Activated CD4-positive, alpha-beta T cell treated with anti-CD3 and anti-CD28 coated beads for 24 hours (primary cell): Measurements from ENCODE around the gene PBX2.
A peak's percentile ranks its signal among the peaks of the same experiment; 100 is the strongest.
"Not testable (repeated sequence)": the region's sequence is repeated elsewhere in the genome, so short reads cannot be mapped to it uniquely, and the experiment has no call there.

Source experiments
- DNase-seq, 2 donors: peaks; one replicate each; pipeline ENCODE4 v3.0.0-alpha.2; 2020; ENCODE audit warnings: low read depth in 2 of 2

PBX2 gene

GRCh38 chr6:32187725-32188380, 2.1 kb downstream of the PBX2 start:
- not testable (repeated sequence) for DNase-seq

GRCh38 chr6:32187009-32187709, 2.8 kb downstream of the PBX2 start:
- DNase-seq, result no peak

- DNase-seq, result not testable (repeated sequence)
Observed at GRCh38 chr6:32186151-32186840, 3.7 kb downstream of the PBX2 start.

- peak in 1 of 2 donors; percentile 35 for DNase-seq
Observed at GRCh38 chr6:32185681-32186131, 4.3 kb downstream of the PBX2 start.

- no peak for DNase-seq
Observed at GRCh38 chr6:32184084-32184640, 5.8 kb downstream of the PBX2 start, which contains the start of gene AGER. TSS of gene AGER (minus strand) at chr6:32184253. CDS start at chr6:32184222, 31 bp downstream.

GRCh38 chr6:32183483-32184083, 6.4 kb downstream of the PBX2 start:
- no peak for DNase-seq

GRCh38 chr6:32183030-32183429, 7.0 kb downstream of the PBX2 start:
- no peak for DNase-seq

- DNase-seq, result no peak
Observed at GRCh38 chr6:32182555-32182981, 7.4 kb downstream of the PBX2 start.

GRCh38 chr6:32181915-32182529, 8.0 kb downstream of the PBX2 start:
- no peak for DNase-seq

GRCh38 chr6:32181148-32181702, 8.8 kb downstream of the PBX2 start:
- no peak for DNase-seq

GRCh38 chr6:32179766-32180405, 10.1 kb downstream of the PBX2 start:
- no peak for DNase-seq

- DNase-seq, result no peak
Observed at GRCh38 chr6:32178547-32179440, 11.2 kb downstream of the PBX2 start.

GRCh38 chr6:32177788-32178546, 12.0 kb downstream of the PBX2 start, which contains the start of gene RNF5:
TSS of gene RNF5 (plus strand) at chr6:32178405. CDS start at chr6:32178512, 107 bp downstream.
- DNase-seq, result peak; percentile 83 to 85

GRCh38 chr6:32177183-32177787, 12.7 kb downstream of the PBX2 start:
- no peak for DNase-seq

- DNase-seq, result no peak
Observed at GRCh38 chr6:32176476-32177182, 13.4 kb downstream of the PBX2 start.

GRCh38 chr6:32175711-32176475, 14.1 kb downstream of the PBX2 start, which contains the start of gene AGPAT1:
TSS of gene AGPAT1 (minus strand) at chr6:32176084. CDS start at chr6:32171496, 4,588 bp downstream.
- DNase-seq, result peak; percentile 96 to 98

- no peak for DNase-seq
Observed at GRCh38 chr6:32175322-32175710, 14.7 kb downstream of the PBX2 start.
